NCI-H2196 treated with DMSO at 0.1 percent for 48 hours (cell line): Measurements from ENCODE around the gene ADCY1.

Experiments
- DNase-seq: peaks from one replicate; lab custom pipeline; 2025; ENCODE audit not compliant: unreplicated experiment; lab: John Stamatoyannopoulos, UW

Gene ADCY1

DNA sequence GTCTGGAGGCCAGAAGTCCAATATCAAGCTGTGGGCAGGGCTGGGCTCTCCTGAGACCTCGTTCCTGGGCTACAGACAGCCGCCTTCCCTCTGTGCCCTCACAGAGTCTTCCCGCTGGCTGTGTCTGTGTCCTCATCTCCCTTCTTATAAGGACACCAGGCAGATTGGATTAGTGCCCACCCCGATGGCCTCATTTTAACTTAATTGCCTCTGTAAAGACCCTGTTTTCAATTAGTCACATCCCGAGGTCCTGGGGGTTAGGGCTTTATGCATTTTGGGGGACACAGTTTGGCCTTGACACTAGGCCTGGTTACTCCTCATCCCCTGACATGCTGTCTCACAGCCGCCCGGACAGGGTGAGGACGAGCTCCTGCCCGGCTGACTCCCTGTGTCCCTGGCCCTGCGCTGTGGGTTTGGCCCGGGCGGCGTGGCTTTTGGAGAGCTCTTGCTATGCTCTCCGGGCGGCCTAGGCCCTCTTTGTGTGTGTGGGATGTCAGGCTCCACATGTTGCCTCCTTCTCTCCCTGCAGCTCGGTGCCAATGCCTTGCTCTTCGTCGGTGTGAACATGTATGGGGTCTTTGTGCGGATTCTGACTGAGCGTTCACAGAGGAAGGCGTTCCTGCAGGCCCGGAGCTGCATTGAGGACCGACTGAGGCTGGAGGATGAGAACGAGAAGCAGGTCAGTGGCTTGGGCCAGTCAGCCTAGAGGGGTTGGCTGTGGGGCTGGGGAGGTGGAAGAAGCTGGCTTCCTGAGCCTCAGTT lies 18.2 kb downstream of the ADCY1 start:
- DNase-seq, result no peak

DNA sequence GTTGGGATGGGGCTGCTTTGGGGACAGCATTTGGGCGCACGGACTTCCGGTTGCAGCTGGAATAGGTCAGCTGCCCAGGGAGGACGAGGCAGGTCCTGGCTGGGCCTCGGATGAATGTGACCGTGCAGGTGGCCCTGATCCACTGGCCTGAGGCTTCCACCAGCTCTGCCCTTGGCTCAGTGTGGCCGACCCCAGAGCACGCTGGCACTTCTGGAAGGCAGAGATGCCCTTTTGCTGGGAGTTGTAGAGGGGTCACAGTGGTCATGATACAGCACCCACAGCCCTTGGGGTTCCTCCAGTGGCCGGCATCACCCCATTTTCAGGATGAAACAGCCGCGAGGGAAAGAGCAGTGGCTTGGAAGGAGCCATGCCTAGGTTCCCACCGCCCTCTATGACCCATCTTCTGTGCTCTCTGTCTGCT lies 19.0 kb downstream of the ADCY1 start:
- no peak for DNase-seq

DNA sequence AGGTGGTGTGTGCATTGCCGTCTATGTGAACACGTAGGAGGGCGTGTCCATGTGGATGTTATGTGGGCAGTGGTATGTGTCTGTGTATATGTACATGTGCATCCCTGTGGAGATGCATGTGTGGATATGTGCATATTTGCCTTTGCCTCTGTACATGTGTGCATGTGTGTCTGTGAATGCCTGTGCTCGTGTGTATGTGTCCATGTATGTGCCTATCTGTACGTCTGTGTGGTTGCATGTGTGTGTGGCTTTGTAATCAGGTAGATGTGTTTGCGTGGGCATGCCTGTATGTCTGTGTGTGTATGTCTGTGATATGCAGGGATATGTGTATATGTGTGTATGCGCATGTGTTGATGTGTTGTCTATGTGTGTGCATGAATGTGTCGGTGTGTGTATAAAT lies 19.7 kb downstream of the ADCY1 start:
- DNase-seq, result no peak

DNA sequence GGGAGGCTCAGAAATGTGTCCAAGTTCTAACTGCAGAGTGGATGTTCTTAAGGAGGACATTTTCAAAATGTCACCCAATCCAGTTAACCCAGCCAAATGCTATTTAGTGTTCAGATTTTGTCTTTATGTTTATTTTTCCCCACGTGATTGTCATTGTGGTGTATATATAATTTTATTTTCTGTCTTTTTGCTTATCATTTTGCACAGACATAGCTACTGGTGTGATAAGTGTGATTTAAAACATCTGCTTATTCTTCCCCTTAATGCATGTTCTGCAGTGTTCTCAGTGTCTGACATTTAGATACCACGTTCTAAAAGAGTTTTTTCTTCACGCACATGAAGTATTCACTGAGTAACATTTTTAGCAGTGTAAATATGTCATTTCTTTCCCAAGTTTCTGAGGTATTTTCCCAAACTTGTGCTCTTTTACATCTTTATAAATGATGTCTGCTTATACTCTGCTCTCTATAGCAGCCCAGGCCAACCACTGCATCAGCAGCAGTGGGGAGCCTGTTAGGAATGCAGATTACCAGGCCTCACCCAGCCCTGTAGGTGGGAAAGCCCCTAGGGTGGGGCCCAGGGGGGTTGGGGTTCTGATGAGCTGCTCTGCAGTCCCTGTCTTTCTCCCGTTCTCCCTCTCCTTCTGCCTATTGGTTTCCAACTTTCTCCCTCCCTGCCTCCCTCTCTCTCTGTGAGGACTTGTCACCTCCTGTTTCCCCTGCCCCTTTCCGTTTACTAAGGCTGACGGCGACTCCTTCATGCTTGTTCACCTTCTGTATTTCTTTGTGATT lies 20.8 kb downstream of the ADCY1 start:
- DNase-seq, result no peak

DNA sequence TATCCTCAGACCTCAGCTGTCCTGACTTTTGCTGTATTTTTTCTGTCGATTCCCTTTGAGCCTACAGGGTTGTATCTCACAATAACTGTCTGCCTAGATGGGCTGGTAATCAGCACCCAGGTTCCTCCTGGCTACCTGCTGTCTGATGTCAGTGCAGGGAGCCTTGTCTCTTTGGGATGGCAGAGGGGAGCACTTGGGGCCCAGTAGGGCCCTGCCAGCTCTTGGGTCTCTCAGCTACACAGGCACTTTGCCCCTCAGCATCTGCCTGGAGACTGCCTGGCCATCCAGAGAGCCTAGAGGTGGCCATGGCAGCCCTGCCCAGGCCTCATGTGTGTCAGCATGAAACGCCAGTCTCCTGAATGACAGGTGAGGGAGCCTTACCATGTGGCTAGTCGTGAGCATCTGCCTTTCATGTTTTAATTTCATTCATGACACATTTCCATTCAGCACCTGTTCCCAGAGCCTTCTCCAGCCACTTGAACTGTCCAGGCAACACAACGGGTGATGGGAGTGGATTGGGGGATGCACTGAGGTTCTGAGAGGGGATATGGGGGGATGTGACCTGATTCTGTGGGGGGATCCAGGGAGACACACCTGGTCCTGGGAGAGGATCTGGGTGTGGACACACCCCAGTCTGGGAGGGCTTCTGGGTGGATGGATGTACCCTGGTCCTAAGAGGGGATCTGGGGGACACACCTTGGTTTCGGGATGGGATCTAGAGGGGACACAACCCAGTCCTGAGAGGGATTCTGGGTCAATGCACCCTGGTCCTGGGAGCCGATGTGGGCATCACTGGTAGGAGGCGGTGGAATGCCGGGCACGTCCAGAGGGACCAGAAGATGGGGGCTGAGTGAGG lies 21.9 kb downstream of the ADCY1 start:
- DNase-seq, result no peak

DNA sequence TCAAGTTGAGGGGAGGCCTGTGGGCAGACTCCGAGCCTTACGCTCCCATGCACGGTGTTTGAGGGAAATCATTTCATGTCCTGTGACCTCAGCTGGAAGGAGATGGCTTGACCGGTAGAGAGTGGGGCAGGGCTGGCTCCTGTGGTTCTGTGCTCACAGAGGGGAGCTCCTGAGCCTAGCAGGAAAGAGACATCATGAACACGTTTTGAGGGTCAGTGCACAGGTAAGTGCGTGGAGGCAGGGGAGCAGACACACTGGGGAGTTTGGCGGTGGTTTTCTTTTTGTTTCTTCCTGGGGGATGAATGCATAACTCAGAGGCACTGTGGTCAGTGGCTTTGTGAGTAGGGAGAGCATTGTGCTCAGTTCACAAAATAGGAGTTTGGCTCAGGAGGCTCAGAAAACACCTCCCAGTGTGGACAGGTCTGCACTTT lies 22.5 kb downstream of the ADCY1 start:
- no peak for DNase-seq

DNA sequence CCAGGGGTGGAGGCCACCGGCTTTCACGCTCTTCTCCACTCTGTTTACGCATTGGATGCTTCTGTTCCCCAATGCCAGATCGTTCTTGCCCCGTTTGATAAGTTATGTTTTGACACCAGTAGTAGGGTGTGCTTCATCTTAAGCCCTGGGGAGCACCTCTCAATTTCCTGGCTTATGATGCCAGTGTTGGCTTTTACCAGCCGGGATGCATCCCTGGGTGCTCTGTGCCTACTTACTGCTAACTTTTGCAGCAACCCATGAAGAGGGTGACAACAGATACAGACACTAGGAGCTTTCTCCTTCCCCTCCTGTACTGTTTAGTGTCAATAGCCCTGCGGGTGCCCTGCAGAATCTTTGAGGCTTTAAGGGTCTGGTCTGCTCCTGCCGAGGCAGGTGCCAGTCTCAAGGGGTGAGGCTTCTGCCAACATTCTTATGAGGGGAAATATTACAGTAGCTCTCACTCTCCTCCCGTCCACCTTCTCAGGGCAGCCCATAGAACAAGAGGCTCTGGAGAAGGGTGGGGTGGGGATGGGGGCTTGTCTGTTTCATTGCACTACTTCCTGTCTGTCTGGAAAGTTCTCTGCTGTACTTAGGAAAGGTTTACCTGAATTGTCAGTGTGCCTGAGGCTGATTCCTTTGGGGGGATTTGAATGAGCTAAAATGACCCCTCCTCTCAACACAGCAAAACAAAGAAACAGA lies 23.3 kb downstream of the ADCY1 start:
- DNase-seq, result no peak

DNA sequence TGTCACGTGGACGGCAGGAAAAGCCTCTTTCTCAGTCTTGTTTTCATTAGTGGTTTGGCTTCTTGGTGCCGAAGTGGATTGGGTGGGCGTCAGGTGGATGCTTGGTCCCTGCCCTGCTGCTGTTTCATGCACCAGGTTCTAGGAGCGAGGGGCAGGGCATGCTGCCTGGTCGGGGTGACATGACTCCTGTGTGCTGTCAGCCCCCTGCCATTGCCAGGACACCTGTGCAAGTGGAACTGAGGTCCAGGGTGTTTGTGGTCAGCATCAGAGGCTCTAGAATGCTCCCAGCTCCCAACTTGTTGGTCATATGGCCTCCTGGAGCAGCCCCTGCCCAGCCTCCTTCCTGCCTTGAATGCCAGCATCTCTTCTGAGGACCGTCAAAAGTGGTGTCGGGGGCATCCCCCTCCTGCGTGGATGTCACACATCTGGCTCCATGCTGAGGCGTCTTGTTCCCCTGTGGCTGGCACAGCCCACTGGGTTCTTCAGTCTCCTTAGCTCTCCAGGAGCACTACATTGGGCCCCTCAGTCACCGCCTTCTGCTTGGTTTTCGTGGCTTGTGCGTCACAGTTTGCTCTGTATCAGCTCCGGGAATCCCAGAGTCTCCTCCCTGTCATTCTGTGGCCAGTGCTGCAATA lies 24.8 kb downstream of the ADCY1 start:
- no peak for DNase-seq

DNA sequence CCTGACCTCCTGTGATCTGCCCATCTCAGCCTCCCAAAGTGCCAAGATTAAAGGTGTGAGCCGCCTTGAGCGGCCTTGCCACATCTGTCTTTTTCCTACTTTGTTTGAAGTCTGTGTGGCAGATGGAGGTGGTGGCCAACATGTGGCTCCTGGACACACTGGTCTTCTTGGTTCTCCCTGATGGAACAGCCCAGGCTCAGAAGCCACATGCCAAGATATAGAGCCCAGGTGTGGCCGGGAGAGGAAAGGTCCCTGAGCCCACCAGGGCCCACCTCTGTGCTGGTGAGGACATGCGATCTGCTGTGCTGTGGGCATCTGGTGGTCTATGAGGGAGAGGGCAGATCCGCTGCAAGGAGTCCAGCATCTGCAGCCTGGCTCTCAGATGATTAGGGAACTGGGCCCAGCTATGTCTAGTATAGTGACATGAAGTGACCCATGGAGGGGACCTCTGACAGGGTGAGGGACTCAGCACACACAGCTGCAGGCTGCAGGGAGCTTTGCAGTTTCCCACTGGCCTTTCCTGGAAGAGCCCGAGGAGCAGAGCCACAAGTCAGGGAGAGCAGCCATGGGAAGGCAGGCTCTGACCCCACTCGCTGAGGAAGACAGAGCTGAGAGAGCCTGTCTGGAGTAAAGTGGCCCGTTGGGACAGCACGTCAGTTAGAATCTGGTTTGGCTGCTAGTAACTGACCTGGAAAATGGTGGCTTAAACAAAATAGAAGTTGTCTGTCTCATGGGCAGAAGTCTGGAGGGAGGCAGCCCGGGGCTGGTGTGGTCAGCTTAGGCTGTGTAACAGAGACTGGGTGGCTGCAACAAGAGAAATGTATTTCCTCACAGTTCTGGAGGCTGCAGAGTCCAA lies 25.9 kb downstream of the ADCY1 start:
- no peak for DNase-seq

DNA sequence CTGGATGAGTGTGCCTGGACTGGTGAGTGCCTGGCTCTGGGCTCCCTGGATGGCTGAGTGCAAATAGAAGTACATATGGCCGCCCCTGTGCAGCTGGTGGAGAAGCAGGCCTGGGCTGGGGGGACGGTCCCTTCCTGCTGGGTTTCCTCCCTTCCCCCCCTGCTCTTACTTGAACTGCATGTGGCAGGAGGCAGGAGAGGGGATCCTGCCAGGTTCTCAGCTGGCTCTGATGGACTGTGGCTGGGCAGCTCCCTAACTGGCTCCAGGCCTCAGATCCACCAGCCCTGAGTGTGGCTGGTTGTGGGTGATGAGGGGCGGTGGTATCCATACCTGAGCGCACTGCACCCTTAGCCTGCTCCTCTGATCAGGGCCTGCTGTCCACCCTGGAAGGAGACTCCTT lies 26.9 kb downstream of the ADCY1 start:
- DNase-seq, result no peak

DNA sequence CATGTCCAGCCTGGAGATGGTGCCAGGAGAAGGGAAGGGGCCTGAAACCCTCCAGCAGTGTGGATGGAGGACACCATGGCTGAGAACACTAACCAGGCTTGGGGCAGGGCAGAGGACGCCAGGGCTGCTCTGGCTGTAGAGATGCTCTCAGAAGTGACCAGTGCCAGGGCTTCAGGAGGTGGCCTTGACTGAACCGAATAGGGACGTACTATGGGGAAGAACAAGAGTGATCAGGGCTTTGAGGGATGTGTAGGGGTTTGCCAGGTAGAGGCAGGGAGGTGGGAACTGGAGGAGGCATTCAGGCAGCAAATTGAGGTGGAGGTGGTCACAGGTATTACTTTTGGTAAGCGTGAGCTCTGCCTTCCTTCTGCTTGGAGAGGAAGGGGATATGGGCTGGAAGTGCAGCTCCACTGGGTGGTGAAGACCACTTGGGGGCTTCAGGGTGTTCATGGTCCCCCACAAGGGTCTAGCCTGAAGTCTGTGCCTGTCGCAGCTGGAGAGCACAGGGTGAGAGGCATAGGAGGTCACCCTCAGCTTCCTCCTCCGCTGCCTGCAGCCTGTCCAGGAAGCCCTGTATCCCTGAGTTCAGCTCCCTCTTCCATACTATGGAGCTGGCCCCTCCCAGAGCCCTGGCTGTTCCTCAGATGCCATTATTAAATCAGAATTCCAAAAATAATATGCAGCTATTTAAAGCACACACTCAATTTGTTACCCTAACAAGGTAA lies 27.8 kb downstream of the ADCY1 start:
- no peak for DNase-seq

DNA sequence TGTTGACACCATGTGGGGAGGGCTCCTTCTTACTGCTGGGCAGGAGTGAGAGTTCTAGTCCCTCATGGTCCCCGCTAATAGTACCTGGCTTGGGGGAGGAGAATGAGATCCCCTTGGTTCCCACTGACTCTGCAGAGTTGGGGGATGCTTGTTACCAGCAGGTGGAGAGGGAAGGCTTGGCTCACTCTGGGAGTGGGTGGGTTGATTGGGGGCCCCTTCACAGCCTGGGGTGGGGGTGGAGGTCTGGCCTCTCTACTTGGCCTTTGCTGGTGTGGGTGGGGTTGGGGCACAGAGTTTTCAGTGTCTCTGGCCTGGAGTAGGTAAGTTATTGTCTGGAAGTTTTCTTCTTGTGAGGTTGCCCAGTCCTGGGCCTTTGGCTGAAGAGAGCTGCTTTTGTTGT lies 31.9 kb downstream of the ADCY1 start:
- DNase-seq, result no peak

DNA sequence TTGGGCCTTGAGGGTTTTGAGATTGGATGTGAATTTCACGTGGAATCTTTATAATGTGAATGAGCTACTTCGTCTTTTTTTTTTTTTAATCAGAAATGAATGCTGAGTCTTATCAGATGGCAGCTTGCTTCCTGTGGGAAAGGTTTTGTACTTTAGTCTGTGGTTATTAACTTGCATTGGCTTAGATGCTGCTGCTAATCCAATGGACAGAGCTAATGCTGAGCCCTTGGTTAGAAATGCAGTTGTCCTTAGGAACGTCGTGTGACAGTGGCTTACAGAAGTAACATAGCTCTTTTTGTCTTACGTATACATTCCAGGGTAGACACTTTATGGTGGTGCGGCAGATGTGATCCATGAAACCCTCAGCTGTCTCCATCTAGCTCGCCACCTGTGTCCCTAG lies 32.8 kb downstream of the ADCY1 start:
- no peak for DNase-seq

DNA sequence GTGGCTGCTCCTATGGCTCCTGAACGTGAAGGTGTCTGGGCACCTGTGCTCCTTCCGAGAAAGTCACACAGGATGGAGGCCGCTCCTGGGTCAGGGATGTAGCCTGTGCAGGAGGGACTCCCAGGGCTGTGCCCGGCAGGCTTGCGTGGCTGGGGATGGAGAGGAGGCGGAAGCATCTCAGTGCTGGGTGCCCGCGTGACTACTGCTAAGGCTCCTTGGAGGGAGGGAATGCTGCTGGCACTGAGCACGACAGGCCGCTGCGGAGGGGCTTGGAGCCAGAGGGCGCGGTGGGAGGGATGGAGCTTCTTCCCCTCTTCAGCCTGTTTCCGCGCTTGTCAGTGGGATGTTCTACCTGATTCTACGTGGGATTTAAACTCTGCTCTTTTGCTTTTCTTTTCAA lies 35.0 kb downstream of the ADCY1 start:
- no peak for DNase-seq

DNA sequence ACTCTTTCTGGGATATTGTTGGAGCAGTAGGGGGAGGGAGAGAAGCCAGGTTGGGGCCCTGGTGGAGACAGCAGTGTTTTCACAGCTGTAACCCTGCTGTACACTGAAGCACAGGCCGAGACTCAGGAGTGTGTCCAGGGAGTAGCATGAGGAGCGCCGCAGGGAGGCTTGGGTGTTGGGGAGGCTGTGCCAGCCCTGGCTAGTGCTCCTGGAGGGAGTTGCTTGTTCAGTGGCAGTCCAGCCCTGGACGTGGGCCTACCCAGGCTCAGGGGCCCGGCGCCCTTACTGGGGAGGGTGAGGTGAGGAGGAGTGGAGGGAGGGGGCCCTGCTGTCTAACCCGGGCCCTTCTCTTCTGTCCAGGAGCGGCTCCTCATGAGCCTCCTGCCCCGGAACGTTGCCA lies 35.9 kb downstream of the ADCY1 start:
- no peak for DNase-seq

DNA sequence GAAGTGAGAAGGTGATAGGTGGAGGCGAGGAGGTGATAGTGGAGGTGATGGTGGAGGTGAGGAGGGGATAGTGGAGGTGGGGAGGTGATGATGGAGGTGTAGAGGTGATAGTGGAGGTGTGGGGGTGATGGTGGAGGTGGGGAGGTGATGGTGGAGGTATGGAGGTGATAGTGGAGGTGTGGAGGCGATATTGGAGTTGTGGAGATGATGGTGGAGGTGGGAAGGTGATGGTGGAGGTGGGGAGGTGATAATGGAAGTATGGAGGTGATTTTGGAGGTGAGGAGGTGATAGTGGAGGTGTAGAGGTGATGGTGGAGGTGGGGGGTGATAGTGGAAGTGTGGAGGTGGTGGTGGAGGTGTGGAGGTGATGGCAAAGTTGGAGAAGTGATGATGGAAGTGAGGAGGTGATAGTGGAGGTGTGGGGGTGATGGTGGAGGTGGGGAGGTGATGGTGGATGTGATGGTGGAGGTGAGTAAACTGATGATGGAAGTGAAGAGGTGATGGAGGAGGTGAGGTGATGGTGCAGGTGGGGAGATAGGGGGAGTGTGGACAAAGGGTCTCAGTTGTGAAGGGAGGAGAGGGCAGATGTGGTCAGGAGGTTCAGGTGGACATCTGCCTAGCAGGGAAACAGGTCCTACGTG lies 36.6 kb downstream of the ADCY1 start:
- no peak for DNase-seq

DNA sequence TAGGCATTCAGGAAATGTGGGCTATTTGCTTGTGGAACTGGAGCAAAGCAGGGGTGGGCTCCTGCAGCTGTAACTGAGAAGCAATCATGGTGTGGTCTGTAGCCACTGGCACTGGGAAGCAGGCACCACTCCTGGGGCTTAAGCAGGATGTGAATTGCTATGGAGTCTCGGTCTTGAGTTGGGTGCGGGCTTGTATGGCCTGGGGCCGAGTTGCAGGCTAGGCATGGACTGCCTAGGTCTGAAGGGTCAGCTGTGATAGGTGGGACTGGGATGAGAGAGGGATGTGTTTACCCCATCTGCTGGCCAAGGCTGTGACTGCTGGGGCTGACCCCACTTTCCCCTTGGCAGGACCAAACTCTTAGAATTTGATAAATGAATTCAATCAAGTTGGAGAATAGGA lies 43.0 kb downstream of the ADCY1 start:
- no peak for DNase-seq

DNA sequence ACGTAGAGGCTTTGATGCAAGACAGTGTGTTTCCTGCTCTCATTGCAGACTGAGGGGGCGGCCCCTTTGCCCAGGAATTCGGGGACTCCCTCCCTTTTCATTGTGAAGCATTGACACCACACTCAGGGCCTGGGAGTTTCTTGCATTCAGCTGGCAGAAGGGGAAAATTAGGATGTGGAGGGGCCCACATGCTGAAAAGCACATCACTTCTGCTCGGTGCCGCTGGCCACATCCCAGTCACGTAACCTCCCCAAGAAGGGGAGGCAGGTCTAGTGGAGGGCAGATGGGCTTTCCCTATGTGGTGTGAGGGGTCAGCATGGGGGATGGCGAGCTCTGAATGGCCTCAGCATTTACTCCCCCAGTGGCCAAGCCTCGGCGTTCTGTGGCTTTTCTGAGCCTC lies 47.9 kb downstream of the ADCY1 start:
- DNase-seq, result no peak

DNA sequence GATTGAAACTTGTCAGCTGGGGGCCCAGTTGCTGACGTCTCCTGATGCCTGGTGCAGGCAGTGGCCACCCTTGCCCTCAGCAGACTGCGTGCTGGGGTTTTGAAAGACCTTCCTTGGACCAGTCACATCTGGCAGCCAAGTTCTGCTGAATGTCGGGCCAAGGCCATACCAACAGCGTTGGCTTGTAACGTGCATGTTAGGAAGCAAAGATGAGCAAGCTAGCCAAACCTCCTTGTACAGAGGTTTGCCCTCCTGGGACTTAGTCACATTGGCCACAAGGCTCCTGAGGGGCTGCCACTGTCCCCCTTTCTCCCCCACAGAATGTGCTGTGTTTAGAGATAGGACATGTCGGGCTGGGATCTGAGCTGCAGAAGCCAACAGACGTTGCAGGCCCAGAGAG lies 49.0 kb downstream of the ADCY1 start:
- no peak for DNase-seq
